Mesenchymal stem cell (in vitro differentiated cells and primary cell): ENCODE data around the gene IFRD1.

Experiments
- DNase-seq: peaks from one replicate; pipeline ENCODE4 v3.0.0-alpha.2; 2013
- H2AFZ ChIP-seq: one replicate; pipeline ENCODE4 v1.6.1; 2013; ENCODE audit warnings: low read depth, mild to moderate bottlenecking, control low read depth, inconsistent platforms, low read length, moderate library complexity
- H2AK5ac ChIP-seq: 2 replicates; pipeline ENCODE4 v1.6.1; 2013; ENCODE audit warnings: low read length, moderate library complexity, mild to moderate bottlenecking, inconsistent platforms; ENCODE audit not compliant: severe bottlenecking
- H2BK120ac ChIP-seq: one replicate; pipeline ENCODE4 v1.6.1; 2013; ENCODE audit warnings: low read depth, mild to moderate bottlenecking, inconsistent platforms, low read length, moderate library complexity
- H2BK12ac ChIP-seq, 2 experiments: one replicate each; pipeline ENCODE4 v1.6.1; 2013; ENCODE audit warnings: inconsistent platforms in 2 of 2, low read length in 2 of 2, mild to moderate bottlenecking in 2 of 2, moderate library complexity in 2 of 2, control low read depth in 1 of 2
- H2BK15ac ChIP-seq: one replicate; pipeline ENCODE4 v1.6.1; 2013; ENCODE audit warnings: mild to moderate bottlenecking, low read depth, inconsistent platforms; ENCODE audit not compliant: poor library complexity, severe bottlenecking
- H2BK5ac ChIP-seq: 2 replicates; pipeline ENCODE4 v1.6.1; 2013; ENCODE audit warnings: low read depth, mild to moderate bottlenecking, low read length, control low read depth, inconsistent platforms; ENCODE audit not compliant: poor library complexity, severe bottlenecking
- H3K14ac ChIP-seq, 2 experiments: one replicate each; pipeline ENCODE4 v1.6.1; 2013; ENCODE audit warnings: inconsistent platforms in 2 of 2, low read length in 2 of 2, control low read depth in 1 of 2, mild to moderate bottlenecking in 1 of 2, moderate library complexity in 1 of 2
- H3K18ac ChIP-seq, 2 experiments: one replicate each; pipeline ENCODE4 v1.6.1; 2013; ENCODE audit warnings: inconsistent platforms in 2 of 2, low read length in 2 of 2, control low read depth in 1 of 2, low read depth in 1 of 2, mild to moderate bottlenecking in 1 of 2
- H3K23ac ChIP-seq, 2 experiments: one replicate each; pipeline ENCODE4 v1.6.1; 2013; ENCODE audit warnings: inconsistent platforms in 2 of 2, low read length in 2 of 2, mild to moderate bottlenecking in 2 of 2, moderate library complexity in 2 of 2, control low read depth in 1 of 2
- H3K27ac ChIP-seq: 2 replicates; pipeline ENCODE4 v1.5.1; 2013; ENCODE audit warnings: mild to moderate bottlenecking, moderate library complexity, low read length, control low read depth, inconsistent platforms; ENCODE audit not compliant: poor library complexity, severe bottlenecking
- H3K27me3 ChIP-seq, 2 experiments: 2 replicates each; pipeline versions ENCODE4 v1.6.1 to v1.7.0; 2013; ENCODE audit warnings: low read length in 2 of 2, mild to moderate bottlenecking in 2 of 2, moderate library complexity in 2 of 2, control low read depth in 1 of 2, inconsistent platforms in 1 of 2; ENCODE audit not compliant: control insufficient read depth in 1 of 2, insufficient read depth in 1 of 2
- H3K36me3 ChIP-seq, 2 experiments: 2 replicates each; pipeline versions ENCODE4 v1.6.1 to v1.7.0; 2013; ENCODE audit warnings: low read length in 2 of 2, control low read depth in 1 of 2, inconsistent platforms in 1 of 2, low read depth in 1 of 2, mild to moderate bottlenecking in 1 of 2; ENCODE audit not compliant: insufficient read depth in 2 of 2, control insufficient read depth in 1 of 2
- H3K4ac ChIP-seq, 2 experiments: one replicate each; pipeline ENCODE4 v1.6.1; 2013; ENCODE audit warnings: inconsistent platforms in 2 of 2, low read length in 2 of 2, mild to moderate bottlenecking in 2 of 2, moderate library complexity in 2 of 2, control low read depth in 1 of 2, low read depth in 1 of 2
- H3K4me1 ChIP-seq: 2 replicates; pipeline ENCODE4 v1.6.1; 2013; ENCODE audit warnings: low read depth, low read length, control low read depth; ENCODE audit not compliant: control insufficient read depth, insufficient read depth
- H3K4me2 ChIP-seq: 2 replicates; pipeline ENCODE4 v1.6.1; 2013; ENCODE audit warnings: low read length, mild to moderate bottlenecking, inconsistent platforms; ENCODE audit not compliant: poor library complexity, severe bottlenecking
- H3K4me3 ChIP-seq, 2 experiments: 2 replicates each; pipeline versions ENCODE4 v1.5.1 to v1.7.0; 2013; ENCODE audit warnings: low read length in 2 of 2, mild to moderate bottlenecking in 2 of 2, control low read depth in 1 of 2, low read depth in 1 of 2; ENCODE audit not compliant: insufficient read depth in 1 of 2
- H3K79me1 ChIP-seq: replicated peaks from 2 replicates; pipeline ENCODE4 v1.6.1; 2013; ENCODE audit warnings: mild to moderate bottlenecking, control low read depth, low read length, inconsistent platforms; ENCODE audit not compliant: poor library complexity, severe bottlenecking
- H3K9ac ChIP-seq: 2 replicates; pipeline ENCODE4 v1.7.0; 2013; ENCODE audit warnings: mild to moderate bottlenecking, low read length, moderate library complexity
- H3K9me3 ChIP-seq: 2 replicates; pipeline ENCODE4 v1.7.0; 2013; ENCODE audit warnings: mild to moderate bottlenecking, low read length; ENCODE audit not compliant: control insufficient read depth
- H4K8ac ChIP-seq: one replicate; pipeline ENCODE4 v1.6.1; 2013; ENCODE audit warnings: inconsistent platforms, mild to moderate bottlenecking, low read length, moderate library complexity
- H4K91ac ChIP-seq: one replicate; pipeline ENCODE4 v1.6.1; 2013; ENCODE audit warnings: mild to moderate bottlenecking, low read length, inconsistent platforms
- WGBS: methylation state at CpG from one replicate; pipeline ENCODE4 v1.1.7; 2013; ENCODE audit warnings: mixed read lengths; 5-methylcytosine and 5-hydroxymethylcytosine counted together

The IFRD1 gene

GRCh38 chr7:112509402-112509801 lies 59.1 kb downstream of the IFRD1 start:
- no peak overlapping the region for H4K91ac ChIP-seq
- H3K4me2 ChIP-seq = no peak overlapping the region
- no peak overlapping the region for H3K18ac ChIP-seq
- H4K8ac ChIP-seq = no peak overlapping the region
- H3K4ac ChIP-seq = no peak overlapping the region
- no peaks in the 10 kb centered on the region for H3K27me3 ChIP-seq
- no peak overlapping the region for H3K14ac ChIP-seq
- DNase-seq = no peak
- no peak overlapping the region for H2BK15ac ChIP-seq
- H2BK12ac ChIP-seq = no peak overlapping the region
- H3K9me3 ChIP-seq = no peaks in the 10 kb centered on the region
- H3K4me3 ChIP-seq = peak overlapping the region in 1 of 2 experiments; percentile 54
- no peak overlapping the region for H3K23ac ChIP-seq
- H3K27ac ChIP-seq = no peak overlapping the region
- H3K9ac ChIP-seq = peak overlapping the region; percentile 79
- 89% methylated on average over 4 of the region's 5 CpGs for WGBS
- H3K36me3 ChIP-seq = no peaks in the 10 kb centered on the region
- no peak overlapping the region for H2BK120ac ChIP-seq
- no peak overlapping the region for H2AFZ ChIP-seq
- H2AK5ac ChIP-seq = no peak overlapping the region
- H2BK5ac ChIP-seq = no peak overlapping the region
- no peaks in the 10 kb centered on the region for H3K79me1 ChIP-seq
- H3K4me1 ChIP-seq = peaks cover 10% of the 10 kb centered on the region

GRCh38 chr7:112510001-112510742 lies 59.9 kb downstream of the IFRD1 start:
- H3K9me3 ChIP-seq = no peaks in the 10 kb centered on the region
- no peak overlapping the region for H2AK5ac ChIP-seq
- H2BK5ac ChIP-seq = no peak overlapping the region
- peaks cover 10% of the 10 kb centered on the region for H3K4me1 ChIP-seq
- no peak overlapping the region for H3K27ac ChIP-seq
- no peak overlapping the region for H3K4me2 ChIP-seq
- H2BK12ac ChIP-seq = no peak overlapping the region
- H3K79me1 ChIP-seq = no peaks in the 10 kb centered on the region
- H3K36me3 ChIP-seq = no peaks in the 10 kb centered on the region
- no peak overlapping the region for H2AFZ ChIP-seq
- H4K8ac ChIP-seq = no peak overlapping the region
- H3K23ac ChIP-seq = no peak overlapping the region
- no peaks in the 10 kb centered on the region for H3K27me3 ChIP-seq
- H3K4ac ChIP-seq = no peak overlapping the region
- no peak overlapping the region for H2BK120ac ChIP-seq
- DNase-seq = peak; percentile 36
- no peak overlapping the region for H4K91ac ChIP-seq
- peak overlapping the region; percentile 79 for H3K9ac ChIP-seq
- H2BK15ac ChIP-seq = no peak overlapping the region
- H3K14ac ChIP-seq = peak overlapping the region in 1 of 2 experiments; percentile 11
- H3K18ac ChIP-seq = no peak overlapping the region
- WGBS = 83% methylated on average over 5 of the region's 5 CpGs
- H3K4me3 ChIP-seq = peak overlapping the region in 1 of 2 experiments; percentile 54

GRCh38 chr7:112510743-112511110 lies 60.5 kb downstream of the IFRD1 start:
- no peak overlapping the region for H2AK5ac ChIP-seq
- no peak overlapping the region for H2BK12ac ChIP-seq

GRCh38 chr7:112511451-112512202 lies 61.4 kb downstream of the IFRD1 start:
- no peak overlapping the region for H3K4me3 ChIP-seq
- H3K27ac ChIP-seq = no peak overlapping the region
- H3K4me2 ChIP-seq = no peak overlapping the region
- no peak overlapping the region for H3K4ac ChIP-seq
- peak overlapping the region in 1 of 2 experiments; percentile 97 for H3K23ac ChIP-seq
- H3K27me3 ChIP-seq = peaks cover 0 to 1% of the 10 kb centered on the region in 2 experiments
- WGBS = 88% methylated on average over 4 of the region's 6 CpGs
- H3K9ac ChIP-seq = no peak overlapping the region
- H3K4me1 ChIP-seq = peaks cover 10% of the 10 kb centered on the region
- no peaks in the 10 kb centered on the region for H3K9me3 ChIP-seq
- no peak overlapping the region for H2BK5ac ChIP-seq
- H2AFZ ChIP-seq = no peak overlapping the region
- H4K91ac ChIP-seq = no peak overlapping the region
- H2AK5ac ChIP-seq = no peak overlapping the region
- peak overlapping the region in 1 of 2 experiments; percentile 87 for H3K14ac ChIP-seq
- H3K36me3 ChIP-seq = no peaks in the 10 kb centered on the region
- H2BK12ac ChIP-seq = peak overlapping the region in 1 of 2 experiments; percentile 31
- H4K8ac ChIP-seq = no peak overlapping the region
- no peak overlapping the region for H2BK120ac ChIP-seq
- no peak for DNase-seq
- no peak overlapping the region for H2BK15ac ChIP-seq
- H3K18ac ChIP-seq = no peak overlapping the region
- H3K79me1 ChIP-seq = no peaks in the 10 kb centered on the region

More at GRCh38 chr7:112510743-112511110, 60.5 kb downstream of the IFRD1 start:
- Histone ChIP-seq H3K18ac (no peak overlapping the region), H3K36me3 (no peaks in the 10 kb centered on the region), H3K14ac (no peak overlapping the region), H2BK120ac (no peak overlapping the region), H3K4me2 (no peak overlapping the region), H2BK5ac (no peak overlapping the region), H2AFZ (no peak overlapping the region), H4K91ac (no peak overlapping the region), H3K9ac (peak overlapping the region; percentile 79), H3K9me3 (no peaks in the 10 kb centered on the region), H3K27ac (no peak overlapping the region), H3K4me3 (peak overlapping the region in 1 of 2 experiments; percentile 54), H3K79me1 (no peaks in the 10 kb centered on the region), H3K27me3 (no peaks in the 10 kb centered on the region), H2BK15ac (no peak overlapping the region), H3K4me1 (peaks cover 10% of the 10 kb centered on the region), H3K4ac (no peak overlapping the region), H3K23ac (no peak overlapping the region), H4K8ac (no peak overlapping the region)
- DNase-seq = no peak
